ENCODE data around the gene MRPS6. TPM values are rescaled to one million over a fixed set of nuclear protein-coding genes. Genes with fewer than 3 reads are reported as not detected.

MRPS6 gene
- total and polyA plus RNA-seq, 2 of the 13 experiments (the other 11 are each of a cell fraction or from before 2014, with no cell fraction given): 14.2 to 26.9 TPM

- Histone ChIP-seq H3K27me3 (ENCODE audit: control insufficient read depth in 1 of 2, insufficient read depth in 2 of 2, low read length in 2 of 2) (peaks cover 0 to 3% of the 10 kb centered on the region in 2 experiments; a peak in 1 of 5 replicates), H3K4me1 (ENCODE audit: insufficient read depth, low read length) (peaks cover 32% of the 10 kb centered on the region), H3K4me2 (ENCODE audit: low read depth, low read length) (peak overlapping the region; percentile 23; the same call in 1 of the 2 replicates), H3K36me3 (replicated peaks in 1 of 2; ENCODE audit: control insufficient read depth in 1 of 2, insufficient read depth in 2 of 2, low read length in 2 of 2) (no peaks in the 10 kb centered on the region), H3K79me2 (ENCODE audit: insufficient read depth, low read length) (no peaks in the 10 kb centered on the region), H3K27ac (ENCODE audit: extremely low read length, insufficient read depth, low read length) (no peak overlapping the region), H4K20me1 (ENCODE audit: insufficient read depth, low read length) (no peaks in the 10 kb centered on the region), H3K4me3 (replicated peaks in 1 of 3; ENCODE audit: insufficient read depth in 1 of 3, low read depth in 2 of 3, low read length in 3 of 3) (no peak overlapping the region), H3K9ac (ENCODE audit: insufficient read depth, low read depth, low read length) (no peak overlapping the region), H2AFZ (ENCODE audit: low read length) (no peak overlapping the region), H3K9me3 (ENCODE audit: low read length) (no peaks in the 10 kb centered on the region)
- ATAC-seq (peak; percentile 79), FAIRE-seq (peak; percentile 52), DNase-seq (ENCODE audit: low spot score) (peak; percentile 23)
- 60% methylated on average over 13 of the region's 13 CpGs for WGBS (ENCODE audit: low lambda C conversion rate)
- ChIA-PET CTCF (ENCODE audit: low intra/inter-chr PET ratio, low total read pairs) (no interaction called here), POLR2A (no interaction called here)
- intact Hi-C loops (cut with micrococcal nuclease; ENCODE audit: unreplicated experiment): no loop called here
- no TSS peak for BruUV-seq (replicated peaks)
- in situ Hi-C loops (cut with HindIII; ENCODE audit: extremely low pct_ligation_motif_present, low pct_unique_long_range_greater_than_20kb): no loop called here
- no peak for TF ChIP-seq ZNF589 (CRISPR knock-in tag; conservative IDR thresholded peaks at IDR 0.05)
- TF ChIP-seq FOSL2 (CRISPR knock-in tag; IDR thresholded peaks at IDR 0.05): peak; percentile 43
- peak; percentile 85 for TF ChIP-seq NFYC (CRISPR knock-in tag; IDR thresholded peaks at IDR 0.05)
- no peak for TF ChIP-seq ETV5 (CRISPR knock-in tag; IDR thresholded peaks at IDR 0.05; ENCODE audit: borderline replicate concordance)
- no peak for TF ChIP-seq CENPX (CRISPR knock-in tag; IDR thresholded peaks at IDR 0.05)
- TF ChIP-seq GABPB1 (CRISPR knock-in tag; IDR thresholded peaks at IDR 0.05): peak; percentile 47; the same call in 1 of the 2 replicates
- TF ChIP-seq, protein P1, sequence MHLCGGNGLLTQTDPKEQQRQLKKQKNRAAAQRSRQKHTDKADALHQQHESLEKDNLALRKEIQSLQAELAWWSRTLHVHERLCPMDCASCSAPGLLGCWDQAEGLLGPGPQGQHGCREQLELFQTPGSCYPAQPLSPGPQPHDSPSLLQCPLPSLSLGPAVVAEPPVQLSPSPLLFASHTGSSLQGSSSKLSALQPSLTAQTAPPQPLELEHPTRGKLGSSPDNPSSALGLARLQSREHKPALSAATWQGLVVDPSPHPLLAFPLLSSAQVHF (CRISPR knock-in tag; IDR thresholded peaks at IDR 0.05): no peak
- TF ChIP-seq ZNF143 (CRISPR knock-in tag; IDR thresholded peaks at IDR 0.05): peak; percentile 91
- TF ChIP-seq ZNF768 (CRISPR knock-in tag; IDR thresholded peaks at IDR 0.05): no peak
- TF ChIP-seq CREB1 (IDR thresholded peaks at IDR 0.05): peak; percentile 62
- no peak for TF ChIP-seq CREB1 (CRISPR knock-in tag; IDR thresholded peaks at IDR 0.05)
- TF ChIP-seq FOXK1 (CRISPR knock-in tag; IDR thresholded peaks at IDR 0.05; ENCODE audit: borderline replicate concordance, low read depth): peak; percentile 22; the same call in 1 of the 2 replicates
- peak; percentile 99 for TF ChIP-seq THAP11 (CRISPR knock-in tag; IDR thresholded peaks at IDR 0.05)
- peak; percentile 86 for TF ChIP-seq USF2 (IDR thresholded peaks at IDR 0.05; ENCODE audit: low read depth, low read length)
- TF ChIP-seq USF2 (CRISPR knock-in tag; IDR thresholded peaks at IDR 0.05; ENCODE audit: borderline replicate concordance): peak; percentile 85; the same call in 1 of the 2 replicates
- TF ChIP-seq NFYB (CRISPR knock-in tag; IDR thresholded peaks at IDR 0.05): peak; percentile 76
- TF ChIP-seq MZF1 (CRISPR knock-in tag; IDR thresholded peaks at IDR 0.05; ENCODE audit: borderline replicate concordance): no peak
- TF ChIP-seq CREM (IDR thresholded peaks at IDR 0.05): peak; percentile 46; the same call in 1 of the 2 replicates
- TF ChIP-seq CREM (CRISPR knock-in tag; IDR thresholded peaks at IDR 0.05): no peak
- TF ChIP-seq ZNF839 (CRISPR knock-in tag; IDR thresholded peaks at IDR 0.05; ENCODE audit: borderline replicate concordance): no peak
- peak in 1 of 2 experiments; percentile 64; a peak in 2 of 4 replicates for TF ChIP-seq ATF4 (CRISPR knock-in tag; IDR thresholded peaks at IDR 0.05)
- peak; percentile 52; the same call in 1 of the 2 replicates for TF ChIP-seq ATF7 (IDR thresholded peaks at IDR 0.05)
- no peak for TF ChIP-seq ATF7 (CRISPR knock-in tag; IDR thresholded peaks at IDR 0.05)
- TF ChIP-seq SUZ12 (IDR thresholded peaks at IDR 0.05; ENCODE audit: low read depth, low read length): peak; percentile 25; the same call in 1 of the 2 replicates
These were observed 43.4 kb upstream of the MRPS6 start for GRCh38 chr21:34029743-34030528.

Data from HepG2 (cell line).